Stimulated activated CD8-positive, alpha-beta memory T cell treated with anti-CD3 and anti-CD28 coated beads, Interleukin-4, amount 100 ng/mL, for 24 hours (primary cell): ENCODE measurements around the gene DHX8.
A peak's percentile ranks its signal among the peaks of the same experiment; 100 is the strongest.
"Not testable (repeated sequence)": the region's sequence is repeated elsewhere in the genome, so short reads cannot be mapped to it uniquely, and the experiment has no call there.

ENCODE experiments used
- DNase-seq: peaks from one replicate; pipeline ENCODE4 v3.0.0-alpha.2; 2020; ENCODE audit warnings: low read depth

Gene DHX8

DNA sequence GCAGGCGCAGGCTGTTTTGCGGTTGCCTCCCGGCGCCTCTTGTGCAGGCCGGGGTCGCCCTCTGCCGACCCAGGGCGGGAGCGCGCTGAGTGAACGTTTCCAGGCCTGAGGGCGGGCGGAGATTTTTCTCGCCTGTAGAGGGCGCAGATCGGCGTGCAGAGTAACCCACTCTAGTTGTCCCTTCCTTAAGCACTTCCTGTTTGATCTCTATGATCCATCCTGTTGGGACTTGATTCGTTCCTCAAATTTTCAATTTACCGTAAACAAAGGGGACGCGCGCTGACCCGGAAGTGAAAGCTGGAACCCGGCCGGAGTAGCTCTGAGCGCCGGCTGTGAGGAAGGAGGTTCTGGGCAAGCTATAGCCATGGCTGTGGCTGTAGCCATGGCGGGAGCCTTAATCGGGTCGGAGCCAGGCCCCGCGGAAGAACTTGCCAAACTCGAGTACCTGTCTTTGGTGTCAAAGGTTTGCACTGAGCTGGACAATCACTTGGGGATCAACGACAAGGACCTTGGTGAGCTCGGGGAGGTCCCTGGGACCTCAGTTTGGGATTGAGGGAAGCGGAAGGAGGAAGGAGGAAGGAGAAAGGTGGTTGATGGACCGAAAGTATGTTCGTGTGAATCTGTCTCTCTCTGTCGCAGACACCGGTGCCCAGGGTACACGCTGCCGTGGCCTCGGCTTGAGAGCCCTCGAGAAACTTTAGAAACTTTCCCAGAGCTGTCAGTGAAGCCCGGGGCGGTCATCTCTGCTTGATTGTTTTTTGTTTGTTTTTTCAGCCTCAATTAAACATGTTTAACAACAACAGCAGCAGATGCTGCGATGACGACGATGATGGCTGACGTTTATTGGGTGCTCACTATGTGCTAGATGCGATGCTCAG, at the start of gene DHX8:
DHX8 (plus strand) TSS at position 302 of the 878 bp plus-strand sequence; CDS start at position 365, 63 bp downstream.
- DNase-seq: peak; percentile 97

GRCh38 chr17:43434902-43435319, 48.9 kb upstream of the DHX8 start:
- no peak for DNase-seq

- no peak for DNase-seq
Measured at GRCh38 chr17:43437756-43438155, 46.0 kb upstream of the DHX8 start.

- no peak for DNase-seq
Measured at GRCh38 chr17:43438626-43439025, 45.1 kb upstream of the DHX8 start.

DNA sequence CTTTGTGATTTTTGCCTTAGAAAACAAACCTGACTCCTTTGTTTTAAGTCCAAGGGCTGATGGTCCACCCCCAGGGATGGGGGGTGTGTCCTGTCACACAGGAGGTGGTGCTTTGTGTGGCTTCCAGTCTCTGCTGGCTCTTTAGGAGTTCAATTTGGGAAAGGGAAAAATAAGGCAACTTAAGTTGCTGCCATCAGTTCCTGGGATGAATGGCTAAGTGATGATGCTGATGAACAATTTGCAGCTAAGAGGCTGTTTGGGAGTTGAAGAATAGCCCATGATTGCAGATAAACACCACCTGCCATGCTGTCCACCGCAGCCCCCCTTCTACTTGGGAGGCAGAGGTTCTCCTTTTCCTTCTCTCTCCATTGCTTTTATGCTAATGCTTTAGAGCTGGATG, 44.7 kb upstream of the DHX8 start:
- DNase-seq: no peak

DNA sequence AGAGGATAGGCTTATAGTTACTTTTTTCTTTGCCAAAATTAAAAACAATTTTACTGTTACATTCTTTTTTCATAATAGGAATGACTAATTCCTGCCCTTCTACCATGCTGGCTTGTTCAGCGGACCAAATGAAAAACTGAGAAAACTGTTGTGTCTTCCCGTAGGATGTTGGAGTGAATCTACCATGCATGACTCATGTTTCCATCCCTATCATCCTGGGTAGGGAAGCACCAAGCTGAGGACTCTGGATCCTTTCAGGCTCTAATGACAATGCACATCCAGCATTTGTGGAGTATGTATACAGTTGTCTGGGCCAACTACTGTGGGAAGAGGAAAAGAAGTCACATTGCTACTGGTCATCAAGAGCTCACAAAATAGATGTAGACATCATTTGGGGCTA, 41.1 kb upstream of the DHX8 start:
- DNase-seq: no peak

DNA sequence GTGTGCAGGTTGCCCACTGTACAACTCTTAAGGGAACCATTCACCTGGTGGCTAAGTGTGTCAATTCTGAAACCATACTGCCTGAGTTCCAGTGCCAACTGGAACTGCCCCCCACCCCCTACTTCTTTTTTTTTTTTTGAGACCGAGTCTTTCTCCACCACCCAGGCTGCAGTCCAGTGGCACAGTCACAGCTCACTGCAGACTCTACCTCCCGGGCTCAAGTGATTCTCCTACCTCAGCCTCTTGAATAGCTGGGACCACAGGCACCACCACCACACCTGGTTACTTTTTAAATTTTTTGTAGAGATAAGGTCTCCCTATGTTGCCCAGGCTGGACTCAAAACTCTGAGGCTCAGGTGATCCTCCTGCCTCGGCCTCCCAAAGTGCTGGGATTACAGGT, 40.4 kb upstream of the DHX8 start:
- DNase-seq: no peak

GRCh38 chr17:43444223-43445008, 39.4 kb upstream of the DHX8 start:
- DNase-seq: no peak

DNA sequence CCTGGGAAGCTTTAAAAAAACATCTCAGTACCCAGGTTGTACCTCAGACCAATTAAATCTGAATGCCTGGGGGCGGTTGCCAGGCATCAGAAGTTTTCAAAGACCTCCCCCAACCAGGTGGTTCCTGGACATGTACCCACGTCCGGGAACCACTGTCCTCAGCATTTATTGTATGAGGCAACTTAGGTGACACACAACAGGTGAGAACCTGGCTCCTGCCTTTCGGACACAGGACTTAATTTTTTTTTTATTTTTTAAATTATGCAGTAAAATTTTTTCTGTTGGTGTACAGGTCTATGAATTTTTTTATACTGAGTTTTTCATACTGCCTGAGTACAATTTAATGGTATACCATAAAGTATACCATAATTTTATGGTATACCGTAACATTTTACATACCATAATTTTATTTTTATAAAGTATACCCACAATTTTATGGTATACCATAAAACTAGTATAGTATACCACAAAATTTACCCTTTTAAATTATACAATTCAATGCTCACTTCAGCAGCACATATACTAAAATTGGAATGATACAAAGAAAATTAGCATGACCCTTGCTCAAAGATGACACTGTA, 38.7 kb upstream of the DHX8 start:
- no peak for DNase-seq

GRCh38 chr17:43446773-43447172, 37.0 kb upstream of the DHX8 start:
- no peak for DNase-seq

DNA sequence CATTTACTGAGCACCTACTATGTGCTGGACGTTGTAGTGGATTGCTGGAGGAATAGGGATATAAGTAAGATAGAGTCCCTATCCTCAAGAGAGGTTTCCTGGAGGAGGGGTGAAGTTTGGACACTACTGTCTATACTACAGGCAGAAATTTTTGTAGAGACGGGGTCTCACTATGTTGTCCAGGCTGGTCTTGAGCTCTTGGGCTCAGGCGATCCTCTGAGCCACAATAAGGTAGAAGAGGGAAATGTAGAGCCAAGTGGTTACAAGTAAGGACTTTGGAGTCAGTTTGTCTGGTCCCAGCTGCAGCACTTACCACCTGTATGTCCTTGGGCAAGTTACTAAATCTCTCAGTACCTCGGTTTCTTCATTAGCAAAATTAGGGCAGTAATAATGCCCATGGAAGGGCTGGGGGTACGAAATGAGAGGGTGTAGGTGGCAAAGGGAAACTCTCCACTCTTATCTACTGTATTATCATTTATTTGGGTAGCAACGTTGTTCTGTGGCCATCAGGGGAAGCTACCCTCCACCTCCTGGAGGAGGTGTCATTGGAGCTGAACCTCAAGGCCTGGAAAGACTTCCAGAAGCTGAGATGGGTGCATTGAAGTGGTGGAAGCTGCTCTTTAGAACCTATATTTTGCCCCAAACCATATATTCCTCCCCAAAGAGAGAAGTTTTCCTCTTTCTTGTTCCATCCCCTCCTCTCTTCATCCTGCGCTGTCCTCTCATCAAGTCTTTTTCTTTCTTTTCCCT, 34.9 kb upstream of the DHX8 start:
- DNase-seq: no peak

DNA sequence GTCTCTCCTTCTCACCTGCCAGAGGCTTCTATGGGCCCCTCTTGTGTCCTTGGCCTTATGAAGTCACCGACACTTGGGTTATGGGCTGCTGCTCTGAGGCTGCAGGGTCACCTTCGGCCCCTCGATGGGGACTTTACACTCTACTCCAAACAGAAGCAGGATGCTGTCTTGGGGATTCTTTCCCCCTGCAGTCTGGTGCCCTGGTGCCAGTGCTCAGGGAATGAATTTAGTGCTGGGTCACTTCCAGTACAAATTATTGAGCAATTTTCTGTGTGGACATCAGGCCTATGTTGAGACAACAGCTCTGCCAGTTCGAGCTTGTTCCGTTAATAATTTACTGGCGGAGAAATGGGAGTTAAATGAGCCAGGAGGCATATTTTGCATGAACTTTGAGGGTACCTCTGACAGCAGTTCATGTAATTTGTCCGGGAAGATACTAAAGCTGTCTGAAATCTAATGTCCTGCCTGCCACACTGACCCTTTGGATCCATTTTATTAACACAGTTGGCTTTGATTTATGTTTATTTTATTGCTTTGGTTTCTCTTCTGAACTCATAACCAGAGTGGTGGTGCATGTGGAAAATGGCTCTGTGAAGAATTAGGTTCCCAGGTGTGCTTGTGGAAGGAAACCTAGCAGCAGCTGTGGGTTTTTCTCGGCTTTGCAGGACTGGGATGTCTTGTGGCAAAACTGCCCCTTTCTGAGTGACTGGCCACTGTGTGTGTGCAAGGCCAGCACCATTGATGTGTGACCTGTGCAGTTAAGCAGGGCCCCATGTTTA, 34.1 kb upstream of the DHX8 start:
- DNase-seq: no peak

GRCh38 chr17:43450791-43451190, 33.0 kb upstream of the DHX8 start:
- not testable (repeated sequence) for DNase-seq

DNA sequence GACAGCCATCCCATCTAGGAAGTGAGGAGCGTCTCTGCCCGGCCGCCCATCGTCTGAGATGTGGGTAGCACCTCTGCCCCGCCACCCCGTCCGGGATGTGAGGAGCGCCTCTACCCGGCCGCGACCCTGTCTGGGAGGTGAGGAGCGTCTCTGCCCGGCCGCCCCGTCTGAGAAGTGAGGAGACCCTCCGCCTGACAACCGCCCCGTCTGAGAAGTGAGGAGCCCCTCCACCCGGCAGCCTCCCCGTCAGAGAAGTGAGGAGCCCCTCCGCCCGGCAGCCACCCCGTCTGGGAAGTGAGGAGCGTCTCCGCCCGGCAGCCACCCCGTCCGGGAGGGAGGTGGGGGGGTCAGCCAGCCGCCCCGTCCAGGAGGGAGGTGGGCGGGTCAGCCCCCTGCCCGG, 32.0 kb upstream of the DHX8 start:
- not testable (repeated sequence) for DNase-seq

DNA sequence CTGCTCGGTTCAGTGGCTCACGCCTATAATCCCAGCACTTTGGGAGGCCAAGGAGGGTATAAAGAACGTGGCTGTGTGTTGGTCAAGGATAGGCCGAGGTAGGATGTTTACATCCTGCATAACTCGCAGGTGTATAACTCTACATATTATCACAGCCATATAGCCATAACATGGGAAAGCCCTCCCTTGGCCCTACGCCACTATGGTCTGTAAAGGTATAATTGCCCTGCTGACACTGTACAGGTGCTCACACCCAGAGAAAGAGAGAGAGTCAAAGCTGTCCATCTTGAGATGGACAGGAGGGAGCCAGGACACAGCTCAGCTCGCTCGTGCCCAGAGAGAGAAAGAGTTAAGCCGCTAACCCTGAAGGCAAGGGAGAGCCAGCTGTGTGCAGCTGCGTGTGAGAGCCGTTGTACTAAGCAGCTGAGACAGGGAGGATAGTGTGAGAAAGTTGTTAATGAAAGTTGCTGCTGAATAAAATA, 30.4 kb upstream of the DHX8 start:
- DNase-seq: no peak

DNA sequence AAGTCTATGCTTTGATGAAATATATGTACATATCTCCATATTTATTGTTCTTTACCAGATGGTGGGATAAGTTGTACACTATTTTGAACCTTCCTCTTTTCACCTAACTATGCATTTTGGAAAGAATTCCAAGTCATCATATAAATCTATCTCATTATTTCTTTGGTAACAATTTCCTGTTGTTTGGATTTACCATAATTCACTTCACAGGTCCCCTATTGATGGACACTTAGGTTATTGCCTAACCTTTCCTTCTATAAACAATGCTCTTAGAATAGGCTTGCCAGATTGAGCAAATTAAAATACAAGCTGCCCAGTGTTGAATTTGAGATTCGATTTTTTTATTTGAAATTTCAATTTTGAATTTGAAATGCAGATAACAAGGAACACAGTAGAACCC, 28.9 kb upstream of the DHX8 start:
- no peak for DNase-seq

GRCh38 chr17:43456029-43456428, 27.7 kb upstream of the DHX8 start:
- DNase-seq: no peak

DNA sequence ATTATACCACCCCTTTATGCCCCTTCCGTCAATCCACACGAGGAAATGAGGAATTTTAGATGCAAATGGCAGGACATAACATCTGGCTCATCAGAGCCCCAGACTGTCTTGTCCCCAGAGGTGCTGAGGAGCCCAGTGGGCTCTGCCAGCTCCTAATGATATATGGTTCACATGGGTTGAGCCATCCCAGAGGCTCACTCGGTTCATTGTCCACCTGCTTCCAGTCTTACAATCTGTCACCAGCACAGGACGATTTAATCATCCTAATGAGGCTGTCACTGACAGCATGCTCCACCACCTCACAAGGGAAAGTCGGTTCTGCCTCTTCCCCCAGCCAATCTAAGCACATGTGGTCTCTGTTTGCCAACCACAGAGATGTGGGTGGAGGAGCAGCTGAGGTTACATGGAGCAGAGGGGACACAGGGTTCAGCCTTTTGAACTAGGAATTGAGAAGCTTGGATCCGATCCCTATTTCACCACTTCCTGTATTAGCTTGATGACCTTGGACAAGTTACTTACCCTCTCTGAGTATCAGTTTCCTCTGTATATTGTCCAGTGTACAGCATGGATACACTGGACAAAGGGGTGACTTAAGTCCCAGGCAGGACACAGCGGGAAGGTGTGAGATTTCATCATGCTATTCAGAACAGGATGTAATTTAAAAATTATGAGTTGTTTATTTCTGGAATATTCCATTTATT, 27.0 kb upstream of the DHX8 start:
- no peak for DNase-seq

- no peak for DNase-seq
Measured at GRCh38 chr17:43457362-43457692, 26.4 kb upstream of the DHX8 start.

DNA sequence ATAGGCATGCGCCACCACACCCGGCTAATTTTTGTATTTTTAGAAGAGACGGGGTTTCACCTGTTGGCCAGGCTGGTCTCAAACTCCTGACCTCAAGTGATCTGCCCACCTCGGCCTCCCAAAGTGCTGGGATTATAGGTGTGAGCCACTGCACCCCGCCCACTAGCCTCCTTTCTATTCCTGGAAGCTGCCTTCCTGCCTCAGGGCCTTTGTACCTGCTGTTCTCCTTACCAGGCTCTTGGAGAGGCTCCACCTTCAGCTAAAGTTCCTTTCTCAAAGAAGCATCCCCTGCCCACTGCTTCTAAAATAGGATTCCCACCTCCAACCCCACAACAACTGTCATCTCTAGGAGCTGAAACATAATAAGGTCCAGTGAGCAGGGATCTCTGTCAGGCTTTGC, 23.9 kb upstream of the DHX8 start:
- not testable (repeated sequence) for DNase-seq

GRCh38 chr17:43461185-43461584, 22.6 kb upstream of the DHX8 start:
- DNase-seq: no peak
